Measurements from ENCODE around the gene KRTAP19-3.
"Not testable (repeated sequence)": the region's sequence is repeated elsewhere in the genome, so short reads cannot be mapped to it uniquely, and the experiment has no call there.

KRTAP19-3 gene

GRCh38 chr21:30491963-30492428, at the start of gene KRTAP19-3:
Gene KRTAP19-3, minus strand, starts transcription at chr21:30492013. Its CDS starts 56 bp downstream, at chr21:30491957.
- no peak for FAIRE-seq

GRCh38 chr21:30518876-30519275, 27.1 kb upstream of the KRTAP19-3 start:
- no peak for FAIRE-seq

GRCh38 chr21:30515681-30516080, 23.9 kb upstream of the KRTAP19-3 start:
- no peak for FAIRE-seq

- not testable (repeated sequence) for FAIRE-seq
Observed at GRCh38 chr21:30505621-30506205, 13.9 kb upstream of the KRTAP19-3 start.

GRCh38 chr21:30502041-30502440, 10.2 kb upstream of the KRTAP19-3 start, which contains the start of gene KRTAP19-5:
Gene KRTAP19-5, minus strand, starts transcription at chr21:30502141. Its CDS starts 51 bp downstream, at chr21:30502090.
- FAIRE-seq = no peak

- no peak for FAIRE-seq
Observed at GRCh38 chr21:30497065-30497464, 5.3 kb upstream of the KRTAP19-3 start, which contains the start of gene KRTAP19-4. Gene KRTAP19-4, minus strand, starts transcription at chr21:30497165. Its CDS starts 55 bp downstream, at chr21:30497110.

- FAIRE-seq = no peak
Observed at GRCh38 chr21:30487336-30487735, 4.5 kb downstream of the KRTAP19-3 start, which contains the start of gene KRTAP19-2. Gene KRTAP19-2, minus strand, starts transcription at chr21:30487436. Its CDS starts 88 bp downstream, at chr21:30487348.

- no peak for FAIRE-seq
Observed at GRCh38 chr21:30486180-30486579, 5.6 kb downstream of the KRTAP19-3 start.

- no peak for FAIRE-seq
Observed at GRCh38 chr21:30482130-30482529, 9.7 kb downstream of the KRTAP19-3 start.

GRCh38 chr21:30480145-30480544, 11.7 kb downstream of the KRTAP19-3 start, which contains the start of gene KRTAP19-1:
Gene KRTAP19-1, minus strand, starts transcription at chr21:30480367. Its CDS starts 50 bp downstream, at chr21:30480317.
- FAIRE-seq = no peak

- no peak for FAIRE-seq
Observed at GRCh38 chr21:30479259-30479658, 12.6 kb downstream of the KRTAP19-3 start.

GRCh38 chr21:30478004-30478403, 13.8 kb downstream of the KRTAP19-3 start:
- no peak for FAIRE-seq

GRCh38 chr21:30468900-30469714, 22.7 kb downstream of the KRTAP19-3 start:
- no peak for FAIRE-seq

- FAIRE-seq = no peak
Observed at GRCh38 chr21:30463713-30464112, 28.1 kb downstream of the KRTAP19-3 start.

- FAIRE-seq = no peak
Observed at GRCh38 chr21:30448514-30448913, 43.3 kb downstream of the KRTAP19-3 start.

- no peak for FAIRE-seq
Observed at GRCh38 chr21:30447056-30447455, 44.8 kb downstream of the KRTAP19-3 start.

- no peak for FAIRE-seq
Observed at GRCh38 chr21:30444204-30444603, 47.6 kb downstream of the KRTAP19-3 start.

GRCh38 chr21:30443226-30443625, 48.6 kb downstream of the KRTAP19-3 start:
- FAIRE-seq = no peak
